IPS DF 4.7 (cell line): ENCODE data around the gene THOC6.

ENCODE experiments used
- DNase-seq: peaks from one replicate; pipeline ENCODE4 v3.0.0-alpha.2; 2013; ENCODE audit warnings: low spot score; ENCODE audit errors: extremely low read depth

Gene THOC6

GRCh38 chr16:3015865-3016521 lies 7.8 kb upstream of the THOC6 start:
- no peak for DNase-seq

GRCh38 chr16:3017344-3017743 lies 6.5 kb upstream of the THOC6 start:
- no peak for DNase-seq

- DNase-seq, result no peak
Observed at GRCh38 chr16:3017794-3018506, 5.9 kb upstream of the THOC6 start, which contains the start of gene CLDN6. CLDN6 (minus strand) TSS chr16:3018183; CDS start chr16:3016021, 2,162 bp downstream.

- no peak for DNase-seq
Observed at GRCh38 chr16:3019594-3020246, 4.1 kb upstream of the THOC6 start.

- DNase-seq, result no peak
Observed at GRCh38 chr16:3020247-3020603, 3.6 kb upstream of the THOC6 start, which contains the start of gene TNFRSF12A. TNFRSF12A (plus strand) TSS chr16:3020368; CDS start chr16:3020398, 30 bp downstream.

- no peak for DNase-seq
Observed at GRCh38 chr16:3020604-3021448, 3.0 kb upstream of the THOC6 start.

- no peak for DNase-seq
Observed at GRCh38 chr16:3021449-3022207, 2.2 kb upstream of the THOC6 start.

GRCh38 chr16:3022208-3022683 lies 1.6 kb upstream of the THOC6 start:
- no peak for DNase-seq

GRCh38 chr16:3022684-3023414 lies 986 bp upstream of the THOC6 start:
- no peak for DNase-seq

GRCh38 chr16:3023415-3023668 lies 493 bp upstream of the THOC6 start:
- no peak for DNase-seq

GRCh38 chr16:3025032-3026002 lies 1.5 kb downstream of the THOC6 start:
- DNase-seq, result no peak

GRCh38 chr16:3026003-3026378 lies 2.2 kb downstream of the THOC6 start:
- no peak for DNase-seq

- no peak for DNase-seq
Observed at GRCh38 chr16:3026609-3027488, 3.0 kb downstream of the THOC6 start.

GRCh38 chr16:3027489-3027795 lies 3.6 kb downstream of the THOC6 start:
- DNase-seq, result no peak

- no peak for DNase-seq
Observed at GRCh38 chr16:3027983-3028715, 4.3 kb downstream of the THOC6 start.

GRCh38 chr16:3028716-3029319 lies 5.0 kb downstream of the THOC6 start:
- no peak for DNase-seq
